Stimulated activated CD4-positive, alpha-beta T cell treated with anti-CD3 and anti-CD28 coated beads, TNF-alpha, amount 100 ng/mL, for 1 hour (primary cell): ENCODE results near the gene CCDC186.
"Not testable (repeated sequence)": the region's sequence is repeated elsewhere in the genome, so short reads cannot be mapped to it uniquely, and the experiment has no call there.

ENCODE experiments used
- DNase-seq, 3 donors: peaks; one replicate each; pipeline ENCODE4 v3.0.0-alpha.2; 2020; ENCODE audit warnings: low read depth in 3 of 3, low spot score in 1 of 3

Gene CCDC186

GRCh38 chr10:114174695-114175188 is 739 bp upstream of the CCDC186 start:
- DNase-seq: no peak

GRCh38 chr10:114173603-114173920 is 441 bp downstream of the CCDC186 start:
- DNase-seq: no peak

- DNase-seq: no peak
These were observed 1.0 kb downstream of the CCDC186 start for GRCh38 chr10:114172776-114173602.

DNA sequence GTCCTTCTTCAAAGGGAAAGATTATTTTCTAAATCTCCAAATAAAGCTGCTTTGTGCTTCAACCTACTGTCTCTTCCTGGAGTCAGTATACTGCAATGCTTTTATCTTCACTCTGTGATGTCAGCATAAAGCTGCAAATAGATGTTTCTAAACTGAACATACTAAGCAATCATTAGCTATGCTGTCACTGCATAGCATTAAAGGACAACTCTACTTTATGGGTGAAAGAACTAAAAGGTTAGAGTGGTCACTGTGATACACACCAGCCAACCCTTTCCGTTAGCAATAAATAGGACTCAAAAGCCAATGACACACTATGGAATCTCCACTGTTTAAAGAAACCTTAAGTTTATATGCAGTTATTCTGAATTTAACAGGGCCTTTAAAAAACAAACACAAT is 1.8 kb downstream of the CCDC186 start:
- DNase-seq: no peak

- DNase-seq: no peak
These were observed 5.5 kb downstream of the CCDC186 start for GRCh38 chr10:114168450-114169009.

- no peak for DNase-seq
These were observed 6.0 kb downstream of the CCDC186 start for GRCh38 chr10:114167985-114168384.

DNA sequence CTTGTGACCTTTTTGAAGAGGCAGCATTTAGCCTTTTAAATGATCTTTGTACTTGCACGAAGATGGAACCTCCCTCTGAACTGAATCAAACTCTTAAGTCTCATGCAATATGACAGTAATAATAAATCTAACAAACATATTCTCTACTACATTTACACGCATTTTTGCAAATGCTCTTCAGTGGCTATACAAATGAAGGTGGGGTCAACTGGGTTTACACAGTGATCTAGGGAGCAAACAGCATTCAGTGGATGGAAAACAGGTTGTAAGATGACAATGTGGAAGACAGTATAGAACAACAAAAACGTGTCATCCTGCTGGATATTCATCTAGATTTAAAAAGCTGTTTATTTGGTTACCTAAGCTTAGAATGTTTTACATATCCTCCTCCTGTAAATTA is 7.5 kb downstream of the CCDC186 start:
- DNase-seq: no peak

DNA sequence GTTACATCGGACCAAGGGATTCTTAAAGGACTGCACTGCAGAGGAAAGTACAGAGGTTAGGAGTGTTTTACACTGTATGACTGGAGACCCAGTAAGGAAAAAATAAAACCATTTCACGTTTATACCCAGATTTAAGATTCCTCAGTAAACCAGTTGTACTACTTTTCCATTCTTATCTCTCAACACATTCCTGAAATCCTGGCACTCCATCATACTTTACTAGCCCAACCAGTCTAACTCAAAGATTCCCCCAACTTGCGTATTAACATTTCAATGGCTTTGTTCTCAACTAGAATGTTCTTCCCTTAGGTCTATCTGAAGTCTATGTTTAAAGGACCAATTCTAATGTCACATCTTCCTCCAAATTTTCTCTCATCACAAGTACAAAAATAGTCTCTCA is 8.0 kb downstream of the CCDC186 start:
- DNase-seq: no peak

DNA sequence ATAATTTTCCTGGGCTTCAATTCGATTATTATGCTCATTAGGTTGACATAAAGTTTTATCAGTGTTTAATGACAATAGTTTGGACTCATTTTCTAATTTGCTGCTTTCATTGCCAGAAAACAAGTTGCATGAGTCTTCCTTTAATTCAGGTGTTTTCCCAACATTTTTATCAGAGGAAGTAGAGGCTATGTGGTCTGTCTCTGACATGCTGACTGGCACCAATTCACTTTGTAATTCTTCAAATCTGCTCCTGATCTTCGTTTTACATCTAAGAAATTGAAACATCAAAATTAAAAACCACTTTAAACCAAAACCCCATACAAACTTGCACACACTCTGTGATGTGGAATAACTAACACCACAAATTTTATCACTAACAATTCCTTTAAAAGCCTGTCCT is 10.9 kb downstream of the CCDC186 start:
- DNase-seq: no peak

DNA sequence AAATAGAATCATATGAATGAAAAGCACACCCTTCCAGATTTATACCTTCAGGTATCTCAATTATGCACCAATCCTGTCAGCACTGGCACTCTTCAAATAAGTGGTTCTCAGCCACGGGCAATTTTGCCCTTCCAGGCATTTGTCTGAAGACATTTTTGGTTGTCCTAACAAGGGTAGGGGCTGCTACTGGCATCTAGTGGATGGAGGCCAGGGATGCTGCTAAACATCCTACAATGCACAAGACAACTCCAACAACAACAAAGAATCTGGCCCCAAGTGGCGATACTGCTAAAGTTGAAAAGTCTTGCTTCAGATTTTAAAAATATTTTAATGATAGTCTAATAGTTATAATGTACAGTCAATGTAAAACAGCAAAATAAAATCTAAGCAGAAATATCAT is 16.1 kb downstream of the CCDC186 start:
- DNase-seq: no peak

DNA sequence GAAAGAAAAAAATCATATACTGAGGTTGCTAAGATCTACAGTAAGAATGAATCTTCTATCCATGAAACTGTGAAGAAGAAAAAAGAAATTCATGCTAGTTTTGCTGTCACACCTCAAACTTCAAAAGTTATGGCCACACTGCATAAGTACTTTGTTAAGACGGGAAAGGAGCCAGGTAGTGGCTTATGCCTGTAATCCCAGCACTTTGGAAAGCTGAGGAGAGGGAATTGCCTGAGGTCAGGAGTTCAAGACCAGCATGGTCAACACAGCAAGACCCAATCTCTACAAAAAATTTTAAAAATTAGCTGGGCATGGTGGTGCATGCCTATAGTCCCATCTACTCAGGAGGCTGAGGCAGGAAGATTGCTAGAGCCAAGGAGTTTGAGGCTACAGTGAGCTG is 22.1 kb downstream of the CCDC186 start:
- DNase-seq: no peak

GRCh38 chr10:114151486-114151885 is 22.5 kb downstream of the CCDC186 start:
- DNase-seq: no peak

- DNase-seq: not testable (repeated sequence)
These were observed 24.5 kb downstream of the CCDC186 start for GRCh38 chr10:114149476-114149875.

DNA sequence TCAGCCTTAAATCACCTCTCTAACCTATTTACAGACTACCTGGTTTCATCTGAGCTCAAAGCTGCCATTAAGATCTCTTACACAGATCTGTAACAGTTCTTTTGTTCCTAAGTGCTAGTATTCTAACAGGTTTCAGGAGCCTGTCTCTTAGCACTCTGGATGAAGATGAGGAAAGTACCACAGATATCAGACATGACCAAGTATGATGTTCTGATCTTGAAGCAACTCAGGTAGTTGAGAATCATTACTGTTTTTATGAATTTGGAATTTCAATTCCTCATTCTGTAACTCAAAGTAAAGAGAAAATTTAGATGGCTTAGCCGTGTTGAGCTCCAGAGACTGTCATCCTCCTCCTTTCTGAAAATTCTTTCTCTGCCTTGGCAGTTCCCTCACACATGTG is 30.8 kb downstream of the CCDC186 start:
- DNase-seq: no peak

- DNase-seq: no peak
These were observed 32.0 kb downstream of the CCDC186 start for GRCh38 chr10:114142018-114142417.

DNA sequence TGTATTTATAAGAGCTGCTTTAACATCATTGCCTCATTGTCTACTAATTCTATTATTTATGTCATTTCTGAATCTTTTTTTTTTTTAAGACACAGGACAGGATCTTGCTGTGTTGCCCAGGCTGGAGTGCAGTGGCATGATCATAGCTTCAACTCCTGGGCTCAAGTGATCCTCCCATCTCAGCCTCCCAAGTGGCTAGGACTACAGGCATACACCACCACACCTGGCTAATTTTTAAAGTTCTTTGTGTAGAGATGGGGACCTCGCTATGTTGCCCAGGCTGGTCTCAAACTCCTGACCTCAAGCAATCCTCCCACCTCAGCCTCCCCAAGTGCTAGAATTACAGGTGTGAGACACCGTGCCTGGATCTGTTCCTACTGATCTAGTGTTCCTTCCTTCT is 33.2 kb downstream of the CCDC186 start:
- not testable (repeated sequence) for DNase-seq

GRCh38 chr10:114140036-114140435 is 34.0 kb downstream of the CCDC186 start:
- DNase-seq: no peak

DNA sequence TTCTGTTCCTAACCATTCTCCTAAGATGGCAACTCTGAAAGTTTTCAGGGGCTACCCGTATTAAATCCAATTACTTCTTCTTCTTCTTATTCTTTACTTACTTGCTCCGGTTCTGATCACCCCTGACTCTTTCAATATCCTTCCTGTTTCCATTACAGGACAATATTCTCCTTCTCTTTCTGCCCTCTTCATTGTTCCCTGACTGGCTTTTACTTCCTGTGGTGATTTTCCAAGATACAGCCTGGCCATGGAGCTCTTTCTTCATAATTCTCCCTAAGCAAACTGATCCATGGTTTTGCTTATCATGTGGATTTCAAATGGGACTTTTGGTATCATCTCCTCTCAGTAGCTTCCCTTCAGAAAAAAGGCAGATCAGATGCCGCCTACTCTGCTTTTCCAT is 35.4 kb downstream of the CCDC186 start:
- no peak for DNase-seq

- no peak for DNase-seq
These were observed 38.5 kb downstream of the CCDC186 start for GRCh38 chr10:114135476-114135875.

DNA sequence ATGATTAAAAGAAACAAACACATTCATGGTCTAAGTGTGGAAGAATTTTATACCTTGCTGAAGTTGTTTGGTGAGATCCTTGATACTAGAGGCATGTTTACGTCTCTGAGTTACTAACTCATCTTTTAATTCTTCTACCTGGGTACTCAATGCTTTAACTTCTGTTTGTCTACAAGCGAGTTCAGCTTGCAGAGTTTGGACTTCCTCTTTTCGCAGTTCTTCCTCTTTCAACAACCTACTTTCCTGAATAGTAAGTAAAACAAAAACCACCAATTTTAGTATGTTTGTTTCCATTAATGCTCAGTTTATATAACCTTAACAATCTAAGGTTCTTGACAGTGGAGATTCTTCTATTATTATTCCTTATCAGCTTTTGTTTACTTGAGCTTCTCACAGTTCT is 42.9 kb downstream of the CCDC186 start:
- no peak for DNase-seq

DNA sequence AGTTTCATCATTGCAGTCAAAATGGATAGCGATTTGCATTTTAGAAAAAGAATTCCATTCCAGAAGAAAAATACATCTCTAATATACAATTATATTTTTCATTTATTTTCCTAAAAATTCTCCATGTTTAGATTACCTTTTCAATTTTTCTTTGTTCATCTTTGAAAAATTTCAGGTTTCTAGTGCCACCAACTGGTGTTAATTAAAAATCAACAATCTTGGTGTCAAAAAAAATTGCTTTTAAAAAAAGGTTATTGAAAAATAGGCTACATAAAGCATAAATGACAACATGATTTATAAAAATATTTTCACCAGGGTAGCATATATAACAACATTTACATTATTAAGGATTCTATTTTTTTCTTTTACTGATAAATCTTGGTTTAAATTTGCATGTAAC is 53.0 kb downstream of the CCDC186 start:
- no peak for DNase-seq

DNA sequence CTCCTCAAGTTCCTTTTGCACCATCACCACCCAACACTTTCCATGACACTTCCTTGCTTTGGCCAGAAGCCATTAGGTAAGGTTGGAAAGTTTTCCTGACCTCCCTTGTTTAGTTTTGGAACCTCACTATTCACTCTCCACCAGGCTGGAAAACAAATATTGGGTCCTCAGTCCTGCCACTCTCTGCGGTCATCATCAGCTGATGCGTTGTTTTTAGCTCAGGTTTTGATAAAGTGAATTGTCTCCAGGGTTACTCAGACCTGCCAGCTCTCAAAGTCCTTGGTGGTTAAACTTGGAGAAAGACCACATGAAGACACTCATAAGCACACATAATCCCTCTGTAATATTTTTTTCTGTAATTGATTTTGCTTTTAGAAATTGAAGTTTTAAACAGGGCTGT is 55.5 kb downstream of the CCDC186 start:
- no peak for DNase-seq

- DNase-seq: no peak
These were observed 56.3 kb downstream of the CCDC186 start for GRCh38 chr10:114117728-114118127.
